K562 (cell line): ENCODE measurements around the gene NRF1. TPM values are rescaled to one million over a fixed set of nuclear protein-coding genes. Genes with fewer than 3 reads are reported as not detected.

Experiments
- AFF4 ChIP-seq: sonication (generic); formaldehyde crosslinking; IDR thresholded peaks from 2 replicates; pipeline ENCODE4 v1.8.0; 2023; ENCODE audit warnings: mild to moderate bottlenecking, missing genetic modification reagents
- BRF1 ChIP-seq: IDR thresholded peaks from 3 replicates; pipeline ENCODE4 v1.6.1; 2011; ENCODE audit warnings: borderline replicate concordance, mild to moderate bottlenecking; ENCODE audit not compliant: insufficient read length; ENCODE audit errors: extremely low read depth
- ILF3 ChIP-seq: fragments of 450-650 bp; IDR thresholded peaks from 2 replicates; pipeline ENCODE4 v1.6.1; 2018; ENCODE audit warnings: antibody characterized with exemption, mild to moderate bottlenecking, moderate library complexity, borderline replicate concordance
- RB1 ChIP-seq: fragments of 450-650 bp; IDR thresholded peaks from 2 replicates; pipeline ENCODE4 v1.6.1; 2017; ENCODE audit warnings: low read depth, mild to moderate bottlenecking
- TAF15 ChIP-seq: fragments of 200-400 bp; formaldehyde crosslinking; IDR thresholded peaks from 2 replicates; pipeline ENCODE4 v1.6.1; 2017; ENCODE audit warnings: mild to moderate bottlenecking, low read depth, low read length, moderate library complexity
- ZNF75A ChIP-seq: fragments of 450-650 bp; formaldehyde crosslinking; IDR thresholded peaks from 2 replicates; pipeline ENCODE4 v1.4.0; 2020; ENCODE audit warnings: mild to moderate bottlenecking
- polyA plus RNA-seq, 8 experiments: library from polyadenylated mRNA; depleted of rRNA in 4 of 8; stranded (reverse) in 5 of 8; unstranded in 3 of 8; fragments of >200 nt; fragmentation: Nextera tagmentation in 2 of 8; fragmentation: Illumina TruSeq in 1 of 8; extraction: Ambion mirVana in 2 of 8; extraction: Trizol in 1 of 8; gene quantifications; 2 replicates each; pipeline versions ENCODE4 v1.2.1 to v1.2.3, GENCODE V29; 2011 to 2014; ENCODE audit warnings: inconsistent platforms in 1 of 8, missing spikeins in 1 of 8
- total RNA-seq, 7 experiments: library from RNA; depleted of rRNA in 6 of 7; stranded (reverse); fragments of >200 nt in 6 of 7; fragmentation: Illumina TruSeq in 2 of 7; extraction: Trizol in 2 of 7; gene quantifications; 2 replicates each; pipeline versions ENCODE4 v1.2.1 to v1.2.3, GENCODE V29; 2011 to 2021; ENCODE audit warnings: low replicate concordance in 1 of 7

NRF1 gene
- total and polyA plus RNA-seq, 9 of the 15 experiments (the other 6 are each of a cell fraction or from before 2014, with no cell fraction given): 8.6 to 28.8 (median 20.3) TPM

GRCh38 chr7:129664029-129665012, 52.8 kb downstream of the NRF1 start (continued):
- no peak for TF ChIP-seq AFF4 (CRISPR knock-in tag)
- TF ChIP-seq TAF15: no peak
- TF ChIP-seq ILF3: 0 out of 2 replicates have a peak, but pooled peaks have one; percentile 33
- TF ChIP-seq BRF1: no peak
- peak; percentile 48; the same call in 1 of the 2 replicates for TF ChIP-seq ZNF75A
- TF ChIP-seq RB1: peak; percentile 30; the same call in 1 of the 2 replicates
- TF ChIP-seq, all 486 proteins: peak for 27
